Measurements from ENCODE around the gene ATOSA. TPM values are rescaled to one million over a fixed set of nuclear protein-coding genes. Genes with fewer than 3 reads are reported as not detected.

ATOSA gene
- total and polyA plus RNA-seq, 2 of the 8 experiments (the other 6 are each of a cell fraction or from before 2014, with no cell fraction given): 4.6 to 7.9 TPM

- no peaks in the 10 kb centered on the region for H3K79me1 ChIP-seq (ENCODE audit: low read depth, low read length)
- no peaks in the 10 kb centered on the region for H3K79me2 ChIP-seq (ENCODE audit: control insufficient read depth in 1 of 2, insufficient read depth in 2 of 2, low read length in 2 of 2)
- H2AK5ac ChIP-seq (ENCODE audit: low read depth, low read length): no peak overlapping the region
- no peak overlapping the region for H4K5ac ChIP-seq (ENCODE audit: insufficient read length, low read depth, low read length)
- no peak overlapping the region for H3K9ac ChIP-seq (replicated peaks in 1 of 4; ENCODE audit: extremely low read depth in 1 of 4, low read depth in 3 of 4, low read length in 3 of 4)
- H3K4me1 ChIP-seq (replicated peaks in 1 of 4; ENCODE audit: control insufficient read depth in 3 of 4, insufficient read depth in 4 of 4, low read length in 3 of 4): no peaks in the 10 kb centered on the region
- H3K36me3 ChIP-seq (ENCODE audit: control insufficient read depth in 2 of 4, insufficient read depth in 4 of 4, low read length in 3 of 4): no peaks in the 10 kb centered on the region
- H2BK20ac ChIP-seq (ENCODE audit: low read length): no peak overlapping the region
- H4K8ac ChIP-seq (ENCODE audit: extremely low read depth, insufficient read depth, low read length): no peak overlapping the region
- no peak overlapping the region for H2BK12ac ChIP-seq (ENCODE audit: low read depth, low read length)
- no peak overlapping the region for H2BK5ac ChIP-seq (ENCODE audit: low read depth, low read length)
- CTCF ChIA-PET (ENCODE audit: partially characterized antibody): interaction anchor here (0.6 to 3.9 kb wide), 5 partner anchors 8 to 600 kb away, joined by 3 to 9 read pairs (median 3); no protein-coding TSS in a partner anchor
- DNase-seq (ENCODE audit: low read depth in 1 of 2, low spot score in 2 of 2) (no peak), FAIRE-seq (no peak)
- H3K9me3 ChIP-seq (ENCODE audit: insufficient read depth in 2 of 2, low read depth in 1 of 2, low read length in 1 of 2): no peaks in the 10 kb centered on the region
- POLR2A ChIA-PET (ENCODE audit: partially characterized antibody): interaction anchor here (0.6 kb wide), 1 partner anchor 14 kb away, joined by 3 read pairs; no protein-coding TSS in a partner anchor
- H3K4me3 ChIP-seq (ENCODE audit: extremely low read depth in 1 of 4, insufficient read depth in 2 of 4, low read depth in 3 of 4, low read length in 4 of 4): no peak overlapping the region
- no peak overlapping the region for H2BK120ac ChIP-seq (replicated peaks; ENCODE audit: low read depth, low read length)
- H4K20me1 ChIP-seq (replicated peaks in 1 of 2; ENCODE audit: control insufficient read depth in 1 of 2, insufficient read depth in 2 of 2, low read length in 2 of 2): no peaks in the 10 kb centered on the region
- H3K4me2 ChIP-seq (ENCODE audit: insufficient read depth in 1 of 2, low read depth in 2 of 2, low read length in 2 of 2): no peak overlapping the region
- no peak overlapping the region for H3K18ac ChIP-seq (ENCODE audit: extremely low read depth, low read length)
- no peak overlapping the region for H3K27ac ChIP-seq (ENCODE audit: low read depth, low read length)
- 86% methylated on average over 6 of the region's 6 CpGs; no CpG with 5 or more reads in 1 of the 2 experiments for WGBS, 2 experiments (ENCODE audit: extremely low coverage in 1 of 2, insufficient coverage in 1 of 2, insufficient read length in 1 of 2, insufficient replicate concordance in 2 of 2, low coverage in 1 of 2, low lambda C conversion rate in 2 of 2, missing lambda C conversion rate in 1 of 2)
- TF ChIP-seq SIRT6 (IDR thresholded peaks at IDR 0.05; ENCODE audit: low read length) (no peak), SAP30 (IDR thresholded peaks at IDR 0.05; ENCODE audit: insufficient read depth, insufficient replicate concordance, low read length) (no peak), SP2 (IDR thresholded peaks at IDR 0.05; ENCODE audit: low read length) (no peak), SIX5 (IDR thresholded peaks at IDR 0.05; ENCODE audit: low read depth, low read length) (no peak), ATF3 (IDR thresholded peaks at IDR 0.05; ENCODE audit: insufficient read depth, low read depth, low read length) (no peak), USF2 (IDR thresholded peaks at IDR 0.05; ENCODE audit: low read length) (no peak), CTBP2 (IDR thresholded peaks at IDR 0.05; ENCODE audit: borderline replicate concordance, insufficient read depth, insufficient read length, low read length) (no peak), EP300 (IDR thresholded peaks at IDR 0.05; ENCODE audit: borderline replicate concordance in 1 of 2, low read depth in 2 of 2, low read length in 2 of 2) (no peak), JUND (IDR thresholded peaks at IDR 0.05; ENCODE audit: low read length) (no peak), CREB1 (IDR thresholded peaks at IDR 0.05) (no peak), PHF8 (conservative IDR thresholded peaks at IDR 0.05; ENCODE audit: low read depth, low read length) (no peak)
- peak overlapping the region; percentile 85; the same call in 1 of the 2 replicates for H2AFZ ChIP-seq (ENCODE audit: low read length)
- no peak overlapping the region for H3K14ac ChIP-seq (ENCODE audit: insufficient read length)
- H3K56ac ChIP-seq (replicated peaks; ENCODE audit: insufficient read length, low read depth, low read length): no peak overlapping the region
- H3K4ac ChIP-seq (replicated peaks; ENCODE audit: insufficient read length, low read depth, low read length): no peak overlapping the region
- H3K23ac ChIP-seq (ENCODE audit: insufficient read length): no peak overlapping the region
- no peak overlapping the region for H4K91ac ChIP-seq (replicated peaks; ENCODE audit: insufficient read length, low read length)
- no peaks in the 10 kb centered on the region for H3K23me2 ChIP-seq (ENCODE audit: low read depth, low read length)
- H3K27me3 ChIP-seq (replicated peaks in 1 of 4; ENCODE audit: control insufficient read depth in 3 of 4, extremely low read depth in 1 of 4, insufficient read depth in 3 of 4, low read length in 3 of 4): no peaks in the 10 kb centered on the region; a peak in 1 of 7 replicates
- H2BK15ac ChIP-seq (ENCODE audit: low read length): no peak overlapping the region
These were observed 38.3 kb upstream of the ATOSA start for GRCh38 chr15:52717481-52717880.

Measured in H1 (cell line).